Measurements from ENCODE around the gene POU2AF2.
"Not testable (repeated sequence)": the region's sequence is repeated elsewhere in the genome, so short reads cannot be mapped to it uniquely, and the experiment has no call there.

Gene POU2AF2

GRCh38 chr11:111305162-111305802 lies 59.8 kb downstream of the POU2AF2 start:
- no peak for DNase-seq

- DNase-seq: no peak
These were observed 60.4 kb downstream of the POU2AF2 start for GRCh38 chr11:111305876-111306275.

- no peak for DNase-seq
These were observed 60.8 kb downstream of the POU2AF2 start for GRCh38 chr11:111306321-111306720.

GRCh38 chr11:111307472-111308108 lies 62.1 kb downstream of the POU2AF2 start:
- no peak for DNase-seq

- DNase-seq: no peak
These were observed 62.6 kb downstream of the POU2AF2 start for GRCh38 chr11:111308140-111308539.

GRCh38 chr11:111309215-111309915 lies 63.8 kb downstream of the POU2AF2 start:
- DNase-seq: no peak

GRCh38 chr11:111310088-111310487 lies 64.6 kb downstream of the POU2AF2 start:
- DNase-seq: no peak

- DNase-seq: no peak
These were observed 65.2 kb downstream of the POU2AF2 start for GRCh38 chr11:111310723-111311122.

GRCh38 chr11:111312076-111312475 lies 66.6 kb downstream of the POU2AF2 start:
- DNase-seq: no peak

- no peak for DNase-seq
These were observed 73.8 kb downstream of the POU2AF2 start for GRCh38 chr11:111319296-111319695.

- DNase-seq: not testable (repeated sequence)
These were observed 74.7 kb downstream of the POU2AF2 start for GRCh38 chr11:111320199-111320598.

- no peak for DNase-seq
These were observed 75.4 kb downstream of the POU2AF2 start for GRCh38 chr11:111320728-111321568.

GRCh38 chr11:111322534-111322933 lies 77.0 kb downstream of the POU2AF2 start:
- DNase-seq: no peak

- DNase-seq: no peak
These were observed 78.8 kb downstream of the POU2AF2 start for GRCh38 chr11:111324277-111324720.

- no peak for DNase-seq
These were observed 79.7 kb downstream of the POU2AF2 start for GRCh38 chr11:111325259-111325658.

GRCh38 chr11:111326824-111327223 lies 81.3 kb downstream of the POU2AF2 start:
- no peak for DNase-seq

GRCh38 chr11:111327908-111328624 lies 82.5 kb downstream of the POU2AF2 start:
- no peak for DNase-seq

- DNase-seq: no peak
These were observed 84.0 kb downstream of the POU2AF2 start for GRCh38 chr11:111329306-111330204.

- DNase-seq: no peak
These were observed 84.8 kb downstream of the POU2AF2 start for GRCh38 chr11:111330234-111330893.

GRCh38 chr11:111331711-111332479 lies 86.4 kb downstream of the POU2AF2 start:
- DNase-seq: no peak
